Heart left ventricle (tissue), 13 donors: ENCODE measurements around the gene DTD2.

Experiments
- POLR2A ChIP-seq, 2 donors: fragments of 450-650 bp; IDR thresholded peaks; one replicate each; pipeline ENCODE4 v1.6.1; 2017; ENCODE audit warnings: antibody characterized with exemption in 2 of 2, mild to moderate bottlenecking in 2 of 2, moderate library complexity in 2 of 2
- TF ChIP-seq, protein P1 (sequence below), 12 donors: fragments of 200-600 bp; sonication (generic) in 4 of 12; IDR thresholded peaks; one replicate each; pipeline versions ENCODE4 v1.5.0 to v1.8.0; 2018 to 2022; ENCODE audit warnings: antibody characterized with exemption in 12 of 12, mild to moderate bottlenecking in 5 of 12
- donor health status: ischemic (EF 13 %, LVEDD 7.1; RV severe dilation, severe dysfunction).
- donor health status: DM: no; HTN: yes; CAD: no.
- donor health status: DM: no; HTN: no; CAD: no.
- donor health status: ischemic (EF 25% LVEDD 6.9; RV normal size, moderate dysfunction).
- donor health status: ischemic (EF 25% LVEDD 5.7; RV mildly dilated, moderate dysfunction).
- donor health status: ischemic (EF 35%, LVEDD 5.7; RV mildly dilated, moderate dysfunction).
- donor health status: nonischemic (EF 11% LVEDD 7.7; RV severe dilation, severe dysfunction).
- donor health status: DM: yes; HTN: yes; CAD: no.
- donor health status: PGD.
- donor health status: ischemic (EF 29% LVEDD 5.4; RV normal size, mild dysfunction).
- donor health status: nonischemic (EF 23%, LVEDD 6.1; RV moderate dilation, normal function).

DNA sequence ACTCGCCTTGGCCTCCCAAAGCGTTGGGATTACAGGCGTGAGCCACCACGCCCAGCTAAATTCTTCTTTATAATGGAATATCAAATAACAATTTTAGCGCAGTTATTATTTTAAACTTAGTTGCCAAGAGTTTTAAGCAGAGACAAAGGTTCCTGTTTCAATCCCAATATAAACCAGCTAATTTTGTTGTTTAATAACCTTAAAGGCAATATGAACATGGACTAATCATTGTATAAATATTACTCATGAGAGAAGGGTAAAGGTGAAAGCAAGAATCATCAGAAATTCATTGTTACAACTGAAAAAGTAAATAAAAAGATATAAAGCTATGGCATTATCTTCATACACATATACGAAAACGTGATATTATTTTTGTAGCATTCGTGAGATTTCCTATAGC is 8.2 kb downstream of the DTD2 start:
- TF ChIP-seq POLR2A (IDR thresholded peaks at IDR 0.05) = no peak
- TF ChIP-seq, protein P1, sequence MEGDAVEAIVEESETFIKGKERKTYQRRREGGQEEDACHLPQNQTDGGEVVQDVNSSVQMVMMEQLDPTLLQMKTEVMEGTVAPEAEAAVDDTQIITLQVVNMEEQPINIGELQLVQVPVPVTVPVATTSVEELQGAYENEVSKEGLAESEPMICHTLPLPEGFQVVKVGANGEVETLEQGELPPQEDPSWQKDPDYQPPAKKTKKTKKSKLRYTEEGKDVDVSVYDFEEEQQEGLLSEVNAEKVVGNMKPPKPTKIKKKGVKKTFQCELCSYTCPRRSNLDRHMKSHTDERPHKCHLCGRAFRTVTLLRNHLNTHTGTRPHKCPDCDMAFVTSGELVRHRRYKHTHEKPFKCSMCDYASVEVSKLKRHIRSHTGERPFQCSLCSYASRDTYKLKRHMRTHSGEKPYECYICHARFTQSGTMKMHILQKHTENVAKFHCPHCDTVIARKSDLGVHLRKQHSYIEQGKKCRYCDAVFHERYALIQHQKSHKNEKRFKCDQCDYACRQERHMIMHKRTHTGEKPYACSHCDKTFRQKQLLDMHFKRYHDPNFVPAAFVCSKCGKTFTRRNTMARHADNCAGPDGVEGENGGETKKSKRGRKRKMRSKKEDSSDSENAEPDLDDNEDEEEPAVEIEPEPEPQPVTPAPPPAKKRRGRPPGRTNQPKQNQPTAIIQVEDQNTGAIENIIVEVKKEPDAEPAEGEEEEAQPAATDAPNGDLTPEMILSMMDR (IDR thresholded peaks at IDR 0.05) = no peak
